Glomerular visceral epithelial cell (primary cell): ENCODE measurements around the gene BRSK2.

ENCODE experiments used
- DNase-seq: peaks from one replicate; pipeline ENCODE4 v3.0.0-alpha.2; 2016; ENCODE audit errors: extremely low spot score

The BRSK2 gene

DNA sequence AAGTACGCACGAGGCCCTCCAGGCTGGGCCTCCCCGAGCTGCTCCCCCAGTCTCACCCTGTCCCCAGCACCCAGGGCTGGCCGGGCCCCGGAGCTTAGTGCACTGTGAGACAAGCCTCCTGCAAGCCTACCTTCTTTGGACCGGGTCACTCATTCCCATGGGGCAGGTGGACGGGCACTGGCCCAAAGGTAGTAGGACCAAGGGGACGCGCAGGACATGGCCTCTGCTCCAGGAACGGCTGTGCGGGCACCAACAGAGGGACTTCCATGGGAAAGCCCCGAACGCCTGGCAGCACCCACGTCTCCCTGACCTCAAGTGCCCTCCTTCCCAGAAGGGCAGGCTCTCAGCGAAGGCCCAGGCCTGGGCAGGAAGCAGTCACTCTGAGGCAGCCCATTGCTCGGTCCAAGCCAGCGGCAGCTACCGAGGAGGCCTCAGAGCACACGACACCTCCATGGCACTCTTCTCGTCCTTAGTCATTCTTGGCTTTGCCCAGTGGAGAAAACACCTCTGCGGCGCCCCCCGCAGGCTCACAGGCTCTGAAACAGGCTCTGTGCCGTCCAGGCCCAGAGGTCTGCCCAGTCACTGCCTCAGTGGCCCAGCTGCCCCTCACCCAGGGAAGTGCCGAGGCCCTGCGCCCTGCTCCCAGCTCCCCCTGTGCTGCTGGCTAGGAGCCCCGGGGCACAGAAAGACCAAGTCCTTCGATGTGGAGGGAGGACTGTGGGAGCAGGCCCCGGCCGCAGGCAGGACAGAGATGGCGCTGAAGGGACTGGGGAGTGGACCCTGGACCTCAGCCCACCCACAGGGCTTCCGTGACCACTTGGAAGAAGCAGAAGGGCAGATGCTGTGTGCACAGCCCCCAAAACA lies 93.1 kb downstream of the BRSK2 start:
- DNase-seq, result no peak

DNA sequence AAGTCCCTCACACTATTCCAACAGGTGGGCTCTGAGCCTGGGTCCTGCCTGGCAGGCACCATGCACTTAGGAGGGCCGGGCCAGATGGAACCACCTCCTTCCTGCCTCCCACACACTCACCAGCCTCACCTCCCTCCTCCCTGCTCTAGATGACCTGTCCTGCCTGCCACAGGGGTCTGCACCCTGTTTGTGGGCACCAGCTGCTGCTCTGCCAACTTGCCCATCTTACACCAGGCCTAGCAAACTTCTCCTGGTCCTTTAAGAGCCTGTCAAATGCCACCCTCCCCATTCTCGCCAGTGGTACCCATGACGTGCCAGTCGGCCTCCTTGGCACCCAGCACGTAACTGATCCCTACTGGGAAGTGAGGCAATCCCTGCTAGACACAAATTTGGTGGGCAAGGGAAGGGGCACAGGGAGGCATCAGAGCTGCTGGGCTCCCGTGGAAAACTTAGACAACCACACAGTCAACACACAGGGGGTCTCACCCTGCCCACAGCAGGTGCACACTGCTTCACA lies 93.8 kb downstream of the BRSK2 start:
- no peak for DNase-seq

DNA sequence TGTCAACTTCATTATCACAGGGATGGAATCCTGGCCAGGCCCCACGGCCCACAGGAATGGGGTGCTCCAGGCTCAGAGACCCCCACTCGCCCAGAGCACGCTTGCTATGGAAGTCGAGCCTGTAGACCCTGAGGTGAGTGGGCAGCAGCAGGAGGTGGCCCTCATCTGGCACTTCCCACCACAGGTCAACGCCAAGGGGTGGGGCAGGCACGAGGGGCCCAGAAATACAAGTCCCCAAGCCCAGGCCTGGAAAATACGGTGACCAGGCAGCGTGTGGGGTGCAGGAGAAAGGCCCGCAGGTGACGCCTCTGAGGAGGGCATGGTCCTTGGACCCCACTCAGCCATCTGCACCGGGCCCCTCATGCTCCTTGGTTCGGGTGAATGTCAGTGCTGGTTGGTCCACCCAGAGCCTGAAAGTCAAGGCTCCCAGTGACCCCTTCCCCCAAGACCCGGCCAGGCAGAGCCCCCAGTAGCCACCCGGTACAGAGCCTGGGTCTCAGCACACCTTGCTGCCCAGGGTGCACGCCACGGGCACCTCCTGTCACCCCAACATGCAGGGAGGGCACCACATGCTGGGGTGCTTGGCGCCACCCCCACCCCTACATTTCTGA lies 94.4 kb downstream of the BRSK2 start:
- no peak for DNase-seq

DNA sequence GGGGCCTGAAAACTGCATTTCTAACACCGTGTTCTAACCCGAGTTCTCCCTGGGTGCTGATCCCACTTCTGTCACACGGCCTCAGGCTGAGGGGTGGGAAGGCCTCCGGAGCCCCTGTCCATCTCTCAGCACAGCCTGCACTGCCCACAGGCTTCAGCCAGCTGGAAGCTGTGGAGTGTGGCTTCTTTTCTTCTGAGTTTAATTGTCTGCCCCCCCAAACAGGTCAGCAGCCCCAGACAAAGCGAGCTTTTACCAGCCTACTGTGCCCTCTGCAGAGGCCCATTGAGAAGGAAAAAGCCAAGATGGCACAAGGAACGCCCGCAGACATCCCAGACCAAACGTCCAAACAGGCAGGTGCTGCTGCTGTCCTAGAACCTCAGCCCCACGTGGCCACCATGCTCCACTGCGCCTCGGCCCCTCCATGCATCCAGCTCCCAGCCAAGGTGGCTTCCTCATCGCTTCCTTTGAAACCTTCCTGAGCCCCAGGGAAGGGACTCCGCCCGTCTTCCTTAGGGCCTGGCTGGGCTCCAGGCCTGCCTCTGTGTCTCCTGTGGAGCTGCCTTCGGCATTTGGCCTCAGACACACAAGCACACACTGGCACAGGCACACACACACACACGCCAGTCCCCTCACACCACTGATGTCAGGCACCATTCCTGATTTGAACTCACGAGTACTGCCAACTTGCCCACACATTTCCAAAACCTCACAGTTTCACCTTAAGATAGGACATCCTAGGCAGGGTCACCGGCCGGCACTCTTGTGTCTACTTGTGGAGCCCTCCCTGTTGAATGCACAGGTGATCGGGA lies 95.2 kb downstream of the BRSK2 start:
- no peak for DNase-seq

DNA sequence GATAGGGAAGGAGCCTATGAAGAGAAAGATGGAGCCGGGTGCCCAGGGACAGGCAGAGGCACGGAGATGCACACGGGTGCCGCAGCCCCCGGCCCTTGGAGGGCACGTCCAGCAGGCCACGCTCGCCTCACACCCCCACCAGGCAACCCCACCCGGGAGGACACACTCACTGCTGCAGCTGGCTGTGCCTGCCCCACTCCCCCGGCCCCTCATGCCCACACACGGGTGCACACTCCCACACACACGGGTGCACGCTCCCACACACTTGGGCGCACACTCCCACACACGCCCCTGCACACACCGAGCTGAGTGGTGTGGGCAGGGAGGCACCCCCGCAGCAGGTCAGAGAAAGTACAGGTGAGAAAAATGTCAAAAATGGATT lies 95.8 kb downstream of the BRSK2 start:
- DNase-seq, result no peak

DNA sequence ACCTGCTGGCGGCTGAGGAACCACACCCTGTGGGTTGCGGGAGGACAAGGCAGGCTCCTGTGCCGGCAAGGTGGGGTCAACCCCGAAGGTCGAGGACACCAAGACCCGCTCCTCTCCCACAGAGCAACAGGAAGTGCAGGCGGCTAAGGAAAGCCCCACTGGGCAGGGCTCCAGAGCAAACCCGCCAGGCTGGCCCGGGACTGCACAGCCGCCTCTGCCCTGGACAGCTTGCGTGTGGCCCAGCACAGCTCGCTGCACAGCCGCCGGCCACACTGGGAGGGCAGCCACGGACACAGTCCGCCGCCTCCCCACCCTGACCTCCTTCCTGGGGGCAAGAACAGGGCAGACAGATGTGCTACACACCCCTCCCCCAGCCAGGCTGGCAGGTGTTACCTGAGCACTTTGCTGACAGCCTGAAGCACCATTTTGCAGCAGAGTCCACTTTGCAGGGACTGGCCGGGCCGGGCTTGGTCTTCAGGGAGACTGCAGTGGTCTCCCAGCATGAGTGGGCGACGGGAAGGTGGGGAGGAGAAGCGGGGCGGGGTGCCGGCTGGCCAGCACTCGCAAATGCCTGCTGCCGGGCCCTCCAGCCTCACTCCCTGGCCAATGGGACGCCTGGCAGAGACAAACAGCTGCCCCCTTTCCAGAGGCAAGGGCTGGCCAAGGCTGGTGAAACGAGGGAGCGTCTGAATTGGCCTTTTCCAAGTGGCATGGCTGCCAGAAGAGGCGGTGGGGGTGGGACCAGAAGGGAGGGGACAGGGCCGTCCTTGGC lies 96.5 kb downstream of the BRSK2 start, which contains the start of gene MOB2:
Gene MOB2 (minus strand): TSS at position 726 of the 772 bp plus-strand sequence. CDS start 223 bp downstream, at position 503.
- peak; percentile 67 for DNase-seq

DNA sequence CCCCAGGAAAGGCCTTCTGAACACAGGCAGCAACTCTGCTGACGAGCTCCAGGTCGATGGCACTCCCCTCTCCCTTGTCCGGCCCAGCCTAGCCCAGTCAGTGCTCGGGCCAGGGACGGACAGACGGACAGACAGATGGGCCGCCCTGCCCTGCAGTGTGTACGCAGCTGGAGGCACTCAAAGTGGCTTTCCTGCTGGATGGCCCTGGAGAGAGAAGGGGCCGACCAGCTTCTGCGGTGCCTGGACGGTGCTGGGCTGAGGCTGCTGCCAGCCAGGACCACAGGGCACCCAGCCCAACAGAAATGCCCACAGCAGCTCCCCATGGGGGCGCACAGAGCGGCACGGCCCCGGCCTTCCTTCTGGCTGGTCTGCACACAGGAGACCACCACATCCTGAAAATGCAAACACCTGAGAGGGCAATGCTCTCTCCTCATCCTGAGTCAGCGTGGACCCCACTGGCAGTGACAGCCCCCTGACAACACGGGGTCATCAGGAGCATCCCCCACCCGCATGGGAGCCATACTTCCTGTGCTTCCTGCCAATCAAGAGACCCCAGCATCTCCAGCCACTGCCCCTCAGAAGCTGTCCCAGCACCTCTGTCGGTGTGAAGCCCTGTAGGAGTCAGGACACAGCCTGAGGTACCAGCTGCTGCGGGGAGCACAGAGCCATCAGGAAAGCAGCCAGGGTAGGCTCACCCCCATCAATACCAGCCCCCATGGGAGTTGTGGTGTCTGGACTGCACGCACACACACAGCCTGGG lies 97.5 kb downstream of the BRSK2 start:
- no peak for DNase-seq

DNA sequence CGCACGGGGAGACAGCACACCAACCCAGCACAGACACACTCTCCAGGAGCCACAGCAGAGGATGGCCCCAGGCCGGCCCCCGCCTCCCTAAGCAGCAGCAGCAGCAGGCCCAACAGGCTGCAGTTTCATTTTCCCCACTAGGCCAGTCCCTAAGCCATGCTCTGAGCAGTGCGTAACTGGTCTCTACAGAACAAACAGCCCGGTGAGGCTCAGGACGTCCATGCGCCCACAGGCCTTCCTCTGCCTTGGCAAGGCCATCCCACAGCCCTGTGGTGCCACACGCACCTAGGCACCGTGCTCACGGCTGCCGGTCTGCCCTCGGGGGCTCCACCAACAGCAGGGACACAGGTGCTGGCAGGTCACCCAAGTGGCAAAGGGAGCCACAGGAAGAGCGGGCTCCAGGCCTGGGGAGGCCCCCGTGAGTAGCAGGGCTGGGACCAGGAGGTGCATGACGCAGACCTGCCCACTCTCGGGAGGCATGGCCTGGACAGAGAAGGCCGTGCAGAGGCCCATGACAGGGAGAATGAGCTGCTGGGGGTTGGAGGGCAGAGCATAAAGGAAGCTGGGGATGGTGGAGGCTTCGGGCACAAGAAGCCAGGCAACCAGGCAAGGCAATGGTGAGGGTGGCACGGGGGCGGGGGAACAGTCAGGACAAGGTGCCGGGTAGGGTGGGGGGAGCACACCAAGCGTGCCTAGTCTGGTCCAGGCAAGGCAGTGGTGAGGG lies 98.3 kb downstream of the BRSK2 start:
- no peak for DNase-seq

DNA sequence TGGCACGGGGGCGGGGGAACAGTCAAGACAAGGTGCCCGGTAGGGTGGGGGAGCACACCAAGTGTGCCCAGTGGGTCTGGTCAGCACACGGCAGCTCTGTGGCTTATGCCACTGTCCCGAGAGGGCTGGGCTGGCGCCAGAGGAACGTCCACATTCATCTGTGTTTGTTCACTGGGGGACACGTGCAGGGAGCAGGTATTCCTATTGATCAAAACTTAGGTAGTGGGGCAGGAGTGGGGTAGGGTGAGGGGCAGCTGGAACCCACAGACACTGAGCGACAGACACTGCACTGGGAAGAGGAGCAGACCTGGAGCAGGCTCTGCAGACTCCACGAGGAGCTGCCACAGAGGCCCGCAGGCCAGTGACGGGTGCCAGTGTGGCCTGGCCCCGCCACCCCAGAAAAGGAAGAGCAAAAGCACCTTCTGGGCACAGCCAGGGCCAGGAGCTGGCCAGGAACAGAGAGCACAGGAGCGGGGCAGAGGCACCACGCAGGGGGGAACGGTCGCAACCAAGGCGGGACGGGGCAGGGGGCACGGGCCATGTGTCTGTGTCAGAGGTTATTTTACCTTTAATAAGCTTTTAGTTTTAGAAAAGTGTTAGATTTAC lies 98.9 kb downstream of the BRSK2 start:
- no peak for DNase-seq

DNA sequence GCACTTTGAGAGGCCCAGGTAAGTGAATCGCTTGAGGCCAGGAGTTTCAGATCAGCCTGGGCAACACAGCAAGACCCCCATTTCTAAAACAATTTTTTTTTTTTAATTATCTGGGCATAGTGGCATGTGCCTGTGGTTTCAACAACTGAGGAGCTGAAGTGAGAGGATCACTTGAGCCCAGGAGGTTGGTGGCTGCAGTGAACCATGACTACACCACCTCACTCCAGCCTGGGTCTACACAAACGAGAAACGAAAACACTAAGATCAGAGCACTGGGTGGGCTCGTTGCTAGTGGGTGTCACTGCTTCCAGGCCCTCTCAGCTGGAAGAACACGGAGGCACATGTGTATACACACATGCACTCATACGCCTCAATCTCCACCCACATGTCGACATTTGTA lies 100.9 kb downstream of the BRSK2 start:
- DNase-seq, result no peak

DNA sequence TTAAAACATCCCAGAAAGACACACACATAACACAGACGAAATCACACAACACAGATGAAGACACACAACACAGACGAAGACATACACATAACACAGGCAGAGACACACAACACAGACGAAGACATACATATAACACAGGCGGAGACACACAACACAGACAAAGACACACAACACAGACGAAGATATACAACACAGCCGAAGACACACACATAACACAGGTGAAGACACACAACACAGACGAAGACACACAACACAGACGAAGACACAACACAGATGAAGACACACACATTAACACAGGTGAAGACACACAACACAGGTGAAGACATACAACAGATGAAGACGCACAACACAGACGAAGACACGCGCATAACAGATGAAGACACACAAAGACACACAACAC lies 101.6 kb downstream of the BRSK2 start:
- no peak for DNase-seq

DNA sequence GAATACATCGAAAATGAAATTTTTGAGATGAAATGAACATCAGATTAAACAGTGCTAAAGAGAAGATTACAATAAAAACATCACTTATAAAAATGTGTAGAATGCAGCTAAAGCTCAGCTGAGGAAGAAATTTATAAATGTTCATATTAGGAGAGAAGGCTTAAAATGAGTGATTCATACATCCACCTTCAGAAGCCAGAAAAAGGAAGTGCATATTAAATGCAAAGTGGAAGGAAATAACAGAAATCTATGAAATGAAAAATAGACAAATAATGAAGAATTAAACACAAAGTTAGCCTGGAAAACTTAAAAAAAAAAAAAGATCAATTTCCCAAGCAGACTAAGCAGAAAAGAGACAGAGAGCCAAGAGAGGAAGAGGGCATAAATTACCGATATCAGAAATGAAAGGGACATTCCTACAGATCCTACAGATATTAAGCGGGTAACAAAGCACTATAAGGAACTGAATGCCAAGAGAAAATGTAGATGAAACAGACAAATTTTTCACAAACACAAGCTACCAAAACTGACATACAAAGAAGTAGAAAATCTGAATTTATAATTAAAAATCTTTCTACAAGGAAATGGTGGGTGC lies 104.0 kb downstream of the BRSK2 start:
- no peak for DNase-seq

DNA sequence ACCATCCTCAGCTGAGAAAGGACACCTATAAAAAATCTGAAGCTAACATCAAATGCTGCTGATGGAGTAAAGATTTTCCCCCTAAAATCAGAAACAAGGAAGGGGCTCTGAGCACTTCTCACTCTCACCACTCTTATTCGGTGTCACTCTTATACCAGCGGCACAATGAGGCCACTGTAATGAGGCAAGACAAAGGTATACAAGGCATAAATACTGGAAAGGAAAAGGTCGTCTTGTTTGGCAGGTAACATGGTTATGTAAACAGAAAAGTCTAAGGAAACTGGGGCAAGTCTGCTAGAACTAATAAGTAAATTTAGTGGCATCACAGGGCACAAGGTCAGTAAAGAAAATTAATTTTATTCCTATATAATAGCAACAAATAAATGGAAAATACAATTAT lies 104.9 kb downstream of the BRSK2 start:
- DNase-seq, result no peak

DNA sequence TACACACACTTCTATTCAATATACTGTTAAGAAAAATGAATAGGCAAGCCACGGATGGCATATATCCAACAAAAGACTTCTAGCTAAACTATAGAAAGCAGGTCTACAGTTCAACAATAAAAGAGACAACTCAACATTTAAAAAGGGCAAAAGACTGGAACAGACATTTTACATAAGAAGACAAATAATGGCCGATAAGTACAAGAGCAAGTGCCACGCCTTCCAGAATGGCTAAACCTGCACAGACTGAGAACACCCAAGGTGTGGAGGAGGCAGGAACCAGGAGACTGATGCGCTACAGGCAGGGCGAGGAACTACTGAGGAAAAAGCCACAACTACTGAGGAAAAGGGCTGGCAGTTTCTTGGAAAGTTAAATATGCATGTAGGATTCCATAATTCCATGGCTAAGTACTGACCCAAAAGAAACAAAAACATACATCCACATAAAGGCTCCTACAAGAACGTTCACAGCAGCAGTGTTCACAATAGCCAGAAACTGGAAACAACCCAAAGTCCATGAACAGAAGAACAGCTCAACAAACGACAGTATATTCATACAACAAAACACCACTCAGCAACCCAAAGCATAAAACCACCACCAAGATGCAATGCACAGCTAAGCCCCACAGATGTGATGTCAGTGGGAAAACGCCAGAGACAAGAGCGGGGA lies 106.5 kb downstream of the BRSK2 start:
- DNase-seq, result no peak

DNA sequence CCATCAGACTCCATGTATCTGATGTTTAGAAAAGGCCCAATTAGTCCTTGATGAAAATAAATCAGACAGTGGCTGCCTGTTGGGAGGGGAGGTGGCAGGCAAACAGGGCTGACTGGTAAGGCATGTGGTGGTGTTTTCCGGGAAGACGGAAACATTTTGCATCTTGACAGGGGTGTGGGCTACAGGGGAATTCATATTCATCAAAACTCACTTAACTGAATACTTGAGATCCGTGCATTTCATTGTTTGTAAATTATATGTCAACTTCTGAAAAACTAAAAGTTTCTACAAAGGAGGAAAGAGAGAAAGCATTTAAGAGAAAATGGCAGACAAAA lies 107.0 kb downstream of the BRSK2 start:
- no peak for DNase-seq

DNA sequence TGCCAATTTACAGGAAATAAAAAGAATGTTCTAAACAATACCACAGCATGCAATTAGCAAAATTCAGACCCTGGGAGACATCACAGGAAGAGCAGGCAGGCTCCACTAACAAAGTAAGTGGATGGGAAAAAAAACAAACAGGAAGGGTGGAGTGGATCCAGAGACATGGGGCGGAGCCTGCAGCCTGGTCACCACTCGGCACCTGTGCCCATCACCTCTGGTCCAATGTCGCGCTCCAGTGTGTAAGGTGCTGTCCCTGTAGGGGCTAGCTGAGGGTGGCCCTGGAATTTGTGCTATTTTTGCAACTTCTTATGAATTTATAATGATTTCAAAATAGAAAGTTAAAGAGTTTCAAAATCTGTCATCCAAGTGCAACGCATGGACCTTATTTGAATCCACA lies 107.9 kb downstream of the BRSK2 start:
- DNase-seq, result no peak

DNA sequence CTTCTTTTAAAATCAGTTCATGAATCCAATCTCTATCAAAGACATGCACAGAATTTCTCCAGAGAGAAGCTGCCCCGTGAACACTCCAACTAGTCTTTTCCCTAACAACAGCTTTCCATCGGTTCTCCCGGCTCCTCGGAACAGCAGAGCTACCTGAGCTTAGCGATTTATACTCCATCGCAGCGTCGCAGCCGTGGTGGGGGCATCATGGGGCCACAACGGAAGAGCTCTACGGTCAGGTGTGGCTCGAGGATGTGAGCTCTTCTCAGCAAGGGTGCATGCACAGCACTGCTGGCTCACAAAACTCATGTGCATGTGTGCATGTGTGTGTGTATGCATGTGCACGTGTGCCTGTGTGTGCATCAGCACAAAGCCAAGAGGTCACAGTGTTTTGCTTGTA lies 108.5 kb downstream of the BRSK2 start:
- no peak for DNase-seq

DNA sequence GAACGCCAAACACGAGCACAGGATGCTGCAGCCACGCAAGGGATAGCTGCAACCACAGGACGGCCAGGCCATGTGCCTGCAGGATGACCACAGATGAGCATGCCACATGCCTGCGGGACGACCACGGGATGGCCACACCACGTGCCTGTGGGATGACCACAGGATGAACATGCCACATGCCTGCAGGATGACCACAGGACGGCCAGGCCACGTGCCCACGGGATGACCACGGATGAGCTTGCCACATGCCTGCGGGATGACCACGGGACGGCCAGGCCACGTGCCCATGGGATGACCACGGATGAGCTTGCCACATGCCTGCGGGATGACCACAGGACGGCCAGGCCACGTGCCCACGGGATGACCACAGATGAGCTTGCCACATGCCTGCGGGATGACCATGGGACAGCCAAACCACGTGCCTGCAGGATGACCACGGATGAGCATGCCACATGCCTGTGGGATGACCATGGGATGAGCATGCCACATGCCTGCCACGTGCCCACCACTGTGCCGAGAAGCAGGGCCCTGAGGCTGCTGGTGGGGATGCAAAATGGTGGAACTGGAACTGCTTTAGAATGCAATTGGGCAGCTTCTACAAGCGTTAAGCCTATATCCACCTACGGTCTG lies 109.6 kb downstream of the BRSK2 start:
- DNase-seq, result no peak
